ENCODE results near the gene CFAP54.

Gene CFAP54

GRCh38 chr12:96502949-96503532 lies 13.7 kb downstream of the CFAP54 start:
- DNase-seq (ENCODE audit: low read depth, low spot score), result no peak
- ChIA-PET POLR2A (no interaction called here), CTCF (interaction anchor here (0.6 to 4.0 kb wide), 9 partner anchors 13 to 446 kb away, joined by 3 to 27 read pairs (median 4); partner anchors contain the start of gene CFAP54)
- no peak overlapping the region for H3K4me3 ChIP-seq (ENCODE audit: low read depth, low read length)
- no peak for TF ChIP-seq CTCF (IDR thresholded peaks at IDR 0.05; ENCODE audit: insufficient read depth, low read length, missing control alignments)

DNA sequence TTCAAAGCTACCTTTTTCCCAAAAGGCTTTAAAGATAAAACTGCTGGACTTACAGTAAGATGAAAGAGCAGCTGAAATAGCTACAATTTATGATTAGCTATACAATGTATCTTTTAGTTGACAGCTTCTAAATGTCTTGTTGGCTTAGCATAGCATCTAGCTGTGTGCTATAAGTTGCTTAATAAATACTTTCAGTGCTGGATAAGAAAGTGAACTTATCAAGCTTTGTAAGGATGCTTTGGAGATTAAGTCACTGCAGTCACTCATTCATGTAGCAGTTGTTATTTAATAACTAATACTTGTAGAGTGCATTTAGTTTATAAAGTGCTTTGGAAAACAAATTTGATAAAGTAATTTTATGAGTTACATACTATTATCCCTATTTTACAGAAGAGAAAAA lies 14.6 kb downstream of the CFAP54 start:
- POLR2A ChIA-PET, result no interaction called here
- TF ChIP-seq CTCF (IDR thresholded peaks at IDR 0.05; ENCODE audit: insufficient read depth, low read length, missing control alignments), result no peak
- no peak for DNase-seq (ENCODE audit: low read depth, low spot score)
- no peak overlapping the region for H3K4me3 ChIP-seq (ENCODE audit: low read depth, low read length)
- CTCF ChIA-PET, result interaction anchor here (0.6 to 4.0 kb wide), 8 partner anchors 9 to 446 kb away, joined by 3 to 27 read pairs (median 4); partner anchors contain the start of genes CDK17 and CFAP54

GRCh38 chr12:96506776-96507175 lies 17.4 kb downstream of the CFAP54 start:
- no peak overlapping the region for H3K4me3 ChIP-seq (ENCODE audit: low read depth, low read length)
- CTCF ChIA-PET, result interaction anchor here (0.6 to 1.8 kb wide), 4 partner anchors 10 to 518 kb away, joined by 3 to 8 read pairs (median 3); partner anchors contain the start of gene CDK17

DNA sequence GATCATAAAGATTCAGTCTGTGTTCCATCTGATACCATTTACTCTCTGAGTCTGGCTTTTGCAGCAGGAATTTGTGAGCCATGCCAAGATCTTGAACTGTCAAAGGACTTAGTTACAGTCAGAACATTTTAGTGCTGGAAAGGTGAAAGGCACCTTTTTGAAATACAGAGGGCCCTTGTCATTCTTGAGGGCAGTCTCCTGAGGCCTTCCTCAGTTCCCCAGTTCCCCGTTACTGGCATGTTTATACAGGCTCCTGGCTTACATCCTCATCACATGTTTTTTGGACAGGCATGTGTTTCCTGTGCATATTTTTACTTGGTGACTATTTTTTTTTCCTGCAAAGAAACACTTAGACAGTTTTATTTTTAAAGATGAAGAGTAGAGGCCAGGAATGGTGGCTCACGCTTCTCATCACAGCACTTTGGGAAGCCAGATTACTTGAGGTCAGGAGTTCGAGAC lies 21.0 kb downstream of the CFAP54 start:
- DNase-seq (ENCODE audit: low read depth, low spot score), result no peak
- H3K4me3 ChIP-seq (ENCODE audit: low read depth, low read length), result no peak overlapping the region
- POLR2A ChIA-PET, result no interaction called here
- no peak for TF ChIP-seq CTCF (IDR thresholded peaks at IDR 0.05; ENCODE audit: insufficient read depth, low read length, missing control alignments)
- CTCF ChIA-PET, result no interaction called here

More at GRCh38 chr12:96506776-96507175, 17.4 kb downstream of the CFAP54 start:
- no peak for TF ChIP-seq CTCF (IDR thresholded peaks at IDR 0.05; ENCODE audit: insufficient read depth, low read length, missing control alignments)
- POLR2A ChIA-PET, result no interaction called here
- DNase-seq (ENCODE audit: low read depth, low spot score), result no peak

DNA sequence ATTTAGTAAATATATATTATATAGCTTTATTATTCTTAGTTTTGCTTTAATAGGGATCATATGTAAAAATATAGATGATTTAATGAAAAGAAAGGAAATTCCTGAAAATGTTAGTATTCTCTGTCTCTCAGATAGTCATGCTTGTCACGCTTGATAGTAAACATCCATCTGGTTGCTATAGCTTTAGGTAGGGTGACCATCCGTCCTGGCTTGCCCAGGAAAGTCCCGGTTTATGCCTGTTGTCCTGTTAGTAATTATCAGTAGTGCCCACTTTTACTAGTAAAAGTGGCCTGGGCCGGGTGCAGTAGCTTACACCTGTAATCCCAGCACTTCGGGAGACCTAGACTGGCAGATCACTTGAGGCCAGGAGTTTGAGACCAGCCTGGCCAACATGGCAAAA lies 23.8 kb downstream of the CFAP54 start:
- no peak overlapping the region for H3K4me3 ChIP-seq (ENCODE audit: low read depth, low read length)
- no peak for DNase-seq (ENCODE audit: low read depth, low spot score)
- CTCF ChIA-PET, result interaction anchor here (0.8 to 8.1 kb wide), 8 partner anchors 9 to 595 kb away, joined by 3 to 114 read pairs (median 8); partner anchors contain the start of gene CDK17
- no peak for TF ChIP-seq CTCF (IDR thresholded peaks at IDR 0.05; ENCODE audit: insufficient read depth, low read length, missing control alignments)
- POLR2A ChIA-PET, result no interaction called here

- no peak for TF ChIP-seq CTCF (IDR thresholded peaks at IDR 0.05; ENCODE audit: insufficient read depth, low read length, missing control alignments)
- no peak for DNase-seq (ENCODE audit: low read depth, low spot score)
- POLR2A ChIA-PET, result no interaction called here
- CTCF ChIA-PET, result interaction anchor here (0.9 to 8.1 kb wide), 10 partner anchors 10 to 596 kb away, joined by 3 to 114 read pairs (median 6); partner anchors contain the start of gene CDK17
- H3K4me3 ChIP-seq (ENCODE audit: low read depth, low read length), result no peak overlapping the region
Measured at GRCh38 chr12:96513681-96514080, 24.3 kb downstream of the CFAP54 start.
